ENCODE data around the gene SLC25A26. TPM values are rescaled to one million over a fixed set of nuclear protein-coding genes. Genes with fewer than 3 reads are reported as not detected.
A peak's percentile ranks its signal among the peaks of the same experiment; 100 is the strongest.
"Not testable (repeated sequence)": the region's sequence is repeated elsewhere in the genome, so short reads cannot be mapped to it uniquely, and the experiment has no call there.

SLC25A26 gene
- total and polyA plus RNA-seq, 2 of the 13 experiments (the other 11 are each of a cell fraction or from before 2014, with no cell fraction given), result 23.1 to 32.7 TPM

DNA sequence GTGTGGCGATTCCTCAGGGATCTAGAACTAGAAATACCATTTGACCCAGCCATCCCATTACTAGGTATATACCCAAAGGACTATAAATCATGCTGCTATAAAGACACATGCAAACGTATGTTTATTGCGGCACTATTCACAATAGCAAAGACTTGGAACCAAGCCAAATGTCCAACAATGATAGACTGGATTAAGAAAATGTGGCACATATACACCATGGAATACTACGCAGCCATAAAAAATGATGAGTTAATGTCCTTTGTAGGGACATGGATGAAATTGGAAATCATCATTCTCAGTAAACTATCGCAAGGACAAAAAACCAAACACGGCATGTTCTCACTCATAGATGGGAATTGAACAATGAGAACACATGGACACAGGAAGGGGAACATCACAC is 54.0 kb downstream of the SLC25A26 start:
- intact Hi-C loops (cut with micrococcal nuclease; ENCODE audit: unreplicated experiment), result loop anchor here (10.0 kb wide), 1 partner anchor 230 kb away; the partner anchor contains the start of gene LRIG1
- not testable (repeated sequence) for FAIRE-seq

DNA sequence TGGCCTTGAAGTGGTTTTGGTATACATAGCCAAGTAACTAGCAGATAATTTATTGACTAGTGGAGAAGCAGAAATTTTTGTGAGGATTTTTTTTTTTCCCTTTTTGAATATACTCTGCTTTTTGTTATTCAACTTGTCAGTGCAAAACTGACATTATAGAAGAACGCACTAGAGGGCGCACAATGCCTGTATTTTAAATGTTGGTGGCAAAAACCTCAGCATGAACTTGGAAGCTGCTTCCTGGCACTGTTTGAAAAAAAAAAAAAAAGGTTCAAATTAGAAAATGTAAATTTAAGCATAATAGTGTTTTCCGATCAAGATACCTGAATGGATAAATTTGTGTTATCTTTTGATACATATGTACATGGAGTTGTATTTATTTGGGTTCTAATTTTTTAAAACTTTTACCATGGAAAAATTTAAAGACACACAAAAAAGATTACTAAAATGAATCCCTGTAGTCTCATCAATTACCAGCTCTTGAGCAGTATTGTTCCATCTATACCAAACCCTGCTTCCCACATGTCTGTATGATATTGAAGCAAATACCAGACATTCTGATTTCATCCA is 56.0 kb downstream of the SLC25A26 start:
- Histone ChIP-seq H3K4me1 (ENCODE audit: insufficient read depth, low read length) (peaks cover 19% of the 10 kb centered on the region), H3K36me3 (replicated peaks in 1 of 2; ENCODE audit: control insufficient read depth in 1 of 2, insufficient read depth in 2 of 2, low read length in 2 of 2) (peaks cover 0 to 2% of the 10 kb centered on the region in 2 experiments; a peak in 1 of 5 replicates), H3K9me3 (ENCODE audit: low read length) (no peaks in the 10 kb centered on the region), H3K4me3 (replicated peaks in 1 of 3; ENCODE audit: insufficient read depth in 1 of 3, low read depth in 2 of 3, low read length in 3 of 3) (no peak overlapping the region), H2AFZ (ENCODE audit: low read length) (no peak overlapping the region), H3K4me2 (ENCODE audit: low read depth, low read length) (no peak overlapping the region), H3K79me2 (ENCODE audit: insufficient read depth, low read length) (no peaks in the 10 kb centered on the region), H3K27ac (ENCODE audit: extremely low read length, insufficient read depth, low read length) (no peak overlapping the region), H3K9ac (ENCODE audit: insufficient read depth, low read depth, low read length) (no peak overlapping the region), H4K20me1 (ENCODE audit: insufficient read depth, low read length) (no peaks in the 10 kb centered on the region), H3K27me3 (ENCODE audit: control insufficient read depth in 1 of 2, insufficient read depth in 2 of 2, low read length in 2 of 2) (no peaks in the 10 kb centered on the region)
- no TSS peak for BruUV-seq (replicated peaks)
- CTCF ChIA-PET (ENCODE audit: low intra/inter-chr PET ratio, low total read pairs), result interaction anchor here (0.6 to 2.5 kb wide), 8 partner anchors 23 to 547 kb away, joined by 3 to 23 read pairs (median 4); no protein-coding TSS in a partner anchor
- TF ChIP-seq SMC3 (IDR thresholded peaks at IDR 0.05; ENCODE audit: low read length) (peak; percentile 77), RAD21 (CRISPR knock-in tag; IDR thresholded peaks at IDR 0.05) (0 out of 2 replicates have a peak, but pooled peaks have one; percentile 41), STAG1 (CRISPR knock-in tag; IDR thresholded peaks at IDR 0.05) (peak; percentile 87), RFXANK (CRISPR knock-in tag; IDR thresholded peaks at IDR 0.05) (no peak), MIXL1 (CRISPR knock-in tag; IDR thresholded peaks at IDR 0.05) (0 out of 2 replicates have a peak, but pooled peaks have one; percentile 28), CTCF (CRISPR knock-in tag; IDR thresholded peaks at IDR 0.05) (peak; percentile 69), ZNF746 (CRISPR knock-in tag; IDR thresholded peaks at IDR 0.05) (no peak), ZNF362 (CRISPR knock-in tag; IDR thresholded peaks at IDR 0.05; ENCODE audit: borderline replicate concordance) (peak; percentile 54; the same call in 1 of the 2 replicates)
- DNase-seq (ENCODE audit: low spot score) (peak; percentile 55), FAIRE-seq (peak; percentile 86), ATAC-seq (peak; percentile 41; the same call in 1 of the 3 replicates)
- in situ Hi-C loops (cut with HindIII; ENCODE audit: extremely low pct_ligation_motif_present, low pct_unique_long_range_greater_than_20kb) (loop anchor here (5.0 to 10.0 kb wide), 2 partner anchors 108 to 541 kb away; no protein-coding TSS in a partner anchor), intact Hi-C loops (cut with micrococcal nuclease; ENCODE audit: unreplicated experiment) (loop anchor here (1.0 to 10.0 kb wide), 4 partner anchors 96 to 544 kb away; partner anchors contain the start of gene LRIG1)
- 13% methylated on average over 3 of the region's 3 CpGs for WGBS (ENCODE audit: low lambda C conversion rate)
- POLR2A ChIA-PET, result no interaction called here

More for the DNA sequence above, 54.0 kb downstream of the SLC25A26 start:
- H3K9me3 ChIP-seq (ENCODE audit: low read length); H3K9ac ChIP-seq (ENCODE audit: insufficient read depth, low read depth, low read length); H3K27ac ChIP-seq (ENCODE audit: extremely low read length, insufficient read depth, low read length); H3K79me2 ChIP-seq (ENCODE audit: insufficient read depth, low read length); H3K4me3 ChIP-seq (replicated peaks in 1 of 3; ENCODE audit: insufficient read depth in 1 of 3, low read depth in 2 of 3, low read length in 3 of 3); H3K27me3 ChIP-seq (ENCODE audit: control insufficient read depth in 1 of 2, insufficient read depth in 2 of 2, low read length in 2 of 2); H2AFZ ChIP-seq (ENCODE audit: low read length); DNase-seq (ENCODE audit: low spot score); POLR2A ChIA-PET; BruUV-seq (replicated peaks); H4K20me1 ChIP-seq (ENCODE audit: insufficient read depth, low read length); CTCF ChIA-PET (ENCODE audit: low intra/inter-chr PET ratio, low total read pairs); H3K4me2 ChIP-seq (ENCODE audit: low read depth, low read length); H3K36me3 ChIP-seq (replicated peaks in 1 of 2; ENCODE audit: control insufficient read depth in 1 of 2, insufficient read depth in 2 of 2, low read length in 2 of 2); ATAC-seq: not testable (repeated sequence)
- H3K4me1 ChIP-seq (ENCODE audit: insufficient read depth, low read length), result peaks cover 13% of the 10 kb centered on the region
- in situ Hi-C loops (cut with HindIII; ENCODE audit: extremely low pct_ligation_motif_present, low pct_unique_long_range_greater_than_20kb), result loop anchor here (5.0 to 10.0 kb wide), 2 partner anchors 110 to 542 kb away; no protein-coding TSS in a partner anchor
- 90% methylated on average over 5 of the region's 6 CpGs for WGBS (ENCODE audit: low lambda C conversion rate)
